Naive B cell (primary cell): Measurements from ENCODE around the gene SLC25A26. TPM values are rescaled to one million over a fixed set of nuclear protein-coding genes. Genes with fewer than 3 reads are reported as not detected.
A peak's percentile ranks its signal among the peaks of the same experiment; 100 is the strongest.

Experiments
- ATAC-seq, 2 donors: fragments of 150-1000 bp; cut with Tn5 transposase; 2 replicates each; pipeline ENCODE4 v1.10.0; 2021; ENCODE audit warnings: low read depth in 2 of 2, mild to moderate bottlenecking in 2 of 2, moderate library complexity in 2 of 2
- DNase-seq: peaks from one replicate; pipeline ENCODE4 v3.0.0; 2022
- H3K27ac Mint-ChIP-seq, 6 donors: one replicate each; pipeline ENCODE4 v1.8.0; 2020 to 2022; ENCODE audit warnings: mild to moderate bottlenecking in 6 of 6, mixed read lengths in 6 of 6, moderate library complexity in 5 of 6, inconsistent platforms in 2 of 6
- H3K27me3 Mint-ChIP-seq, 3 donors: one replicate each; pipeline ENCODE4 v1.8.0; 2021 to 2022; ENCODE audit warnings: mixed read lengths in 3 of 3, mild to moderate bottlenecking in 1 of 3
- H3K36me3 Mint-ChIP-seq, 2 donors: one replicate each; pipeline ENCODE4 v1.8.0; 2020 to 2022; ENCODE audit warnings: mixed read lengths in 2 of 2, inconsistent platforms in 1 of 2, mild to moderate bottlenecking in 1 of 2
- H3K4me1 Mint-ChIP-seq, 3 donors: one replicate each; pipeline ENCODE4 v1.8.0; 2020 to 2022; ENCODE audit warnings: mixed read lengths in 3 of 3, inconsistent platforms in 1 of 3, mild to moderate bottlenecking in 1 of 3, moderate library complexity in 1 of 3
- H3K4me3 Mint-ChIP-seq, 8 donors: one replicate each; pipeline ENCODE4 v1.8.0; 2020 to 2022; ENCODE audit warnings: mild to moderate bottlenecking in 8 of 8, mixed read lengths in 8 of 8, moderate library complexity in 8 of 8, inconsistent platforms in 2 of 8
- H3K9me3 Mint-ChIP-seq, 7 donors: one replicate each; pipeline ENCODE4 v1.8.0; 2020 to 2022; ENCODE audit warnings: mixed read lengths in 7 of 7, mild to moderate bottlenecking in 5 of 7, inconsistent platforms in 2 of 7, moderate library complexity in 1 of 7
- polyA plus RNA-seq, 6 donors: library from polyadenylated mRNA; unstranded; fragments of 300-500 nt; fragmentation: Illumina TruSeq; gene quantifications; one replicate each; pipeline ENCODE4 v1.2.3, GENCODE V29; 2021; ENCODE audit warnings: low read depth in 6 of 6

Gene SLC25A26
- polyA plus RNA-seq, 6 donors from 2014 or later: 25.9 to 80.1 (median 35.3) TPM

GRCh38 chr3:66392512-66392911 lies 171.7 kb downstream of the SLC25A26 start:
- Mint-ChIP-seq H3K27me3 (no peaks in the 10 kb centered on the region), H3K4me3 (peak overlapping the region; percentile 74 to 93 (median 90)), H3K4me1 (peaks cover 54 to 71% (median 57%) of the 10 kb centered on the region in 3 donors), H3K27ac (peak overlapping the region in 5 of 6 donors; percentile 54 to 94 (median 77)), H3K9me3 (peaks cover 0 to 2% (median 0%) of the 10 kb centered on the region in 7 donors), H3K36me3 (peaks cover 5 to 7% of the 10 kb centered on the region in 2 donors)
- ATAC-seq (no peak), DNase-seq (no peak)

GRCh38 chr3:66392966-66393332 lies 172.1 kb downstream of the SLC25A26 start:
- Mint-ChIP-seq H3K36me3 (peaks cover 5 to 6% of the 10 kb centered on the region in 2 donors), H3K27me3 (no peaks in the 10 kb centered on the region)

GRCh38 chr3:66393333-66394005 lies 172.7 kb downstream of the SLC25A26 start:
- H3K36me3 Mint-ChIP-seq: peaks cover under 1% of the 10 kb centered on the region in 2 donors
- peaks cover 52 to 67% (median 54%) of the 10 kb centered on the region in 3 donors for H3K4me1 Mint-ChIP-seq

More at GRCh38 chr3:66392966-66393332, 172.1 kb downstream of the SLC25A26 start:
- Mint-ChIP-seq H3K9me3 (peaks cover 0 to 2% (median 0%) of the 10 kb centered on the region in 7 donors), H3K27ac (peak overlapping the region in 5 of 6 donors; percentile 94 to 98 (median 97)), H3K4me1 (peaks cover 54 to 70% (median 56%) of the 10 kb centered on the region in 3 donors), H3K4me3 (peak overlapping the region; percentile 74 to 94 (median 92))
- ATAC-seq: no peak
- no peak for DNase-seq

GRCh38 chr3:66394019-66394752 lies 173.4 kb downstream of the SLC25A26 start:
- Mint-ChIP-seq H3K4me3 (peak overlapping the region; percentile 84 to 94 (median 92)), H3K27ac (peak overlapping the region; percentile 94 to 98 (median 97)), H3K9me3 (no peaks in the 10 kb centered on the region), H3K36me3 (no peaks in the 10 kb centered on the region), H3K4me1 (peaks cover 50 to 61% (median 50%) of the 10 kb centered on the region in 3 donors), H3K27me3 (no peaks in the 10 kb centered on the region)
- DNase-seq: peak; percentile 80
- ATAC-seq: peak; percentile 96

More at GRCh38 chr3:66393333-66394005, 172.7 kb downstream of the SLC25A26 start:
- Mint-ChIP-seq H3K9me3 (peaks cover 0 to 1% (median 0%) of the 10 kb centered on the region in 7 donors), H3K4me3 (peak overlapping the region; percentile 84 to 94 (median 92)), H3K27me3 (no peaks in the 10 kb centered on the region), H3K27ac (peak overlapping the region; percentile 94 to 98 (median 97))
- ATAC-seq (peak; percentile 24 to 26), DNase-seq (no peak)

GRCh38 chr3:66394753-66395249 lies 174.0 kb downstream of the SLC25A26 start:
- no peak for ATAC-seq
- H3K9me3 Mint-ChIP-seq: no peaks in the 10 kb centered on the region
- peak overlapping the region in 7 of 8 donors; percentile 21 to 94 (median 92) for H3K4me3 Mint-ChIP-seq
- DNase-seq: no peak
- no peaks in the 10 kb centered on the region for H3K36me3 Mint-ChIP-seq
- no peaks in the 10 kb centered on the region for H3K27me3 Mint-ChIP-seq
- peak overlapping the region in 5 of 6 donors; percentile 68 to 97 (median 91) for H3K27ac Mint-ChIP-seq
- peaks cover 44 to 55% (median 44%) of the 10 kb centered on the region in 3 donors for H3K4me1 Mint-ChIP-seq

- no peaks in the 10 kb centered on the region for H3K9me3 Mint-ChIP-seq
- H3K27me3 Mint-ChIP-seq: no peaks in the 10 kb centered on the region
- peak overlapping the region in 2 of 6 donors; percentile 37 to 97 for H3K27ac Mint-ChIP-seq
- H3K4me1 Mint-ChIP-seq: peaks cover 38 to 47% (median 38%) of the 10 kb centered on the region in 3 donors
- DNase-seq: no peak
- ATAC-seq: no peak
- H3K36me3 Mint-ChIP-seq: no peaks in the 10 kb centered on the region
- H3K4me3 Mint-ChIP-seq: peak overlapping the region in 1 of 8 donors; percentile 33
Measured at GRCh38 chr3:66395635-66396034, 174.8 kb downstream of the SLC25A26 start.

- Mint-ChIP-seq H3K27me3 (no peaks in the 10 kb centered on the region), H3K4me1 (peaks cover 38 to 45% (median 38%) of the 10 kb centered on the region in 3 donors), H3K36me3 (no peaks in the 10 kb centered on the region), H3K9me3 (no peaks in the 10 kb centered on the region), H3K27ac (peak overlapping the region in 1 of 6 donors; percentile 67), H3K4me3 (no peak overlapping the region)
- no peak for DNase-seq
- no peak for ATAC-seq
Measured at GRCh38 chr3:66396161-66396760, 175.5 kb downstream of the SLC25A26 start.

- Mint-ChIP-seq H3K4me1 (peaks cover 34 to 43% (median 35%) of the 10 kb centered on the region in 3 donors), H3K9me3 (no peaks in the 10 kb centered on the region), H3K27ac (no peak overlapping the region), H3K4me3 (no peak overlapping the region), H3K27me3 (peaks cover 0 to 1% (median 0%) of the 10 kb centered on the region in 3 donors), H3K36me3 (no peaks in the 10 kb centered on the region)
- DNase-seq (no peak), ATAC-seq (no peak)
Measured at GRCh38 chr3:66396888-66397287, 176.1 kb downstream of the SLC25A26 start.

GRCh38 chr3:66397745-66398144 lies 176.9 kb downstream of the SLC25A26 start:
- DNase-seq: no peak
- Mint-ChIP-seq H3K4me1 (peaks cover 25 to 34% (median 27%) of the 10 kb centered on the region in 3 donors), H3K27me3 (peaks cover 0 to 5% (median 0%) of the 10 kb centered on the region in 3 donors), H3K36me3 (no peaks in the 10 kb centered on the region), H3K9me3 (no peaks in the 10 kb centered on the region), H3K4me3 (no peak overlapping the region), H3K27ac (peak overlapping the region in 1 of 6 donors; percentile 30)
- no peak for ATAC-seq

GRCh38 chr3:66398228-66399025 lies 177.6 kb downstream of the SLC25A26 start:
- peak overlapping the region in 2 of 6 donors; percentile 54 to 62 for H3K27ac Mint-ChIP-seq
- H3K9me3 Mint-ChIP-seq: no peaks in the 10 kb centered on the region
- no peak overlapping the region for H3K4me3 Mint-ChIP-seq
- peaks cover 0 to 5% (median 0%) of the 10 kb centered on the region in 3 donors for H3K27me3 Mint-ChIP-seq
- ATAC-seq: no peak
- DNase-seq: no peak
- peaks cover 19 to 27% (median 20%) of the 10 kb centered on the region in 3 donors for H3K4me1 Mint-ChIP-seq
- H3K36me3 Mint-ChIP-seq: no peaks in the 10 kb centered on the region

- no peak overlapping the region for H3K4me3 Mint-ChIP-seq
- no peaks in the 10 kb centered on the region for H3K9me3 Mint-ChIP-seq
- ATAC-seq: no peak
- DNase-seq: no peak
- H3K27me3 Mint-ChIP-seq: peaks cover 0 to 5% (median 0%) of the 10 kb centered on the region in 3 donors
- H3K27ac Mint-ChIP-seq: peak overlapping the region in 1 of 6 donors; percentile 57
- no peaks in the 10 kb centered on the region for H3K36me3 Mint-ChIP-seq
- peaks cover 6 to 15% (median 7%) of the 10 kb centered on the region in 3 donors for H3K4me1 Mint-ChIP-seq
Measured at GRCh38 chr3:66399529-66400232, 178.9 kb downstream of the SLC25A26 start.
